ENCODE data around the gene SGIP1. TPM values are rescaled to one million over a fixed set of nuclear protein-coding genes. Genes with fewer than 3 reads are reported as not detected.

SGIP1 gene
- total RNA-seq, 6 experiments from 2014 or later: 0.09 to 1.3 (median 1.1) TPM; not detected in 1

GRCh38 chr1:66599899-66600737 is 66.2 kb downstream of the SGIP1 start:
- ATAC-seq: no peak
- DNase-seq: no peak
- no peaks in the 10 kb centered on the region for H3K4me1 ChIP-seq
- H3K9me3 ChIP-seq: no peaks in the 10 kb centered on the region
- WGBS (ENCODE audit: insufficient coverage, low coverage, low lambda C conversion rate, missing lambda C conversion rate): 62% methylated on average over 14 of the region's 14 CpGs
- intact Hi-C loops (cut with DNase I): no loop called here
- no peaks in the 10 kb centered on the region for H3K36me3 ChIP-seq
- no peak overlapping the region for H3K4me3 ChIP-seq
- TF ChIP-seq POLR2A (IDR thresholded peaks at IDR 0.05): no peak
- TF ChIP-seq, protein P1, sequence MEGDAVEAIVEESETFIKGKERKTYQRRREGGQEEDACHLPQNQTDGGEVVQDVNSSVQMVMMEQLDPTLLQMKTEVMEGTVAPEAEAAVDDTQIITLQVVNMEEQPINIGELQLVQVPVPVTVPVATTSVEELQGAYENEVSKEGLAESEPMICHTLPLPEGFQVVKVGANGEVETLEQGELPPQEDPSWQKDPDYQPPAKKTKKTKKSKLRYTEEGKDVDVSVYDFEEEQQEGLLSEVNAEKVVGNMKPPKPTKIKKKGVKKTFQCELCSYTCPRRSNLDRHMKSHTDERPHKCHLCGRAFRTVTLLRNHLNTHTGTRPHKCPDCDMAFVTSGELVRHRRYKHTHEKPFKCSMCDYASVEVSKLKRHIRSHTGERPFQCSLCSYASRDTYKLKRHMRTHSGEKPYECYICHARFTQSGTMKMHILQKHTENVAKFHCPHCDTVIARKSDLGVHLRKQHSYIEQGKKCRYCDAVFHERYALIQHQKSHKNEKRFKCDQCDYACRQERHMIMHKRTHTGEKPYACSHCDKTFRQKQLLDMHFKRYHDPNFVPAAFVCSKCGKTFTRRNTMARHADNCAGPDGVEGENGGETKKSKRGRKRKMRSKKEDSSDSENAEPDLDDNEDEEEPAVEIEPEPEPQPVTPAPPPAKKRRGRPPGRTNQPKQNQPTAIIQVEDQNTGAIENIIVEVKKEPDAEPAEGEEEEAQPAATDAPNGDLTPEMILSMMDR (IDR thresholded peaks at IDR 0.05): no peak
- no peak overlapping the region for H3K27ac ChIP-seq
- H3K27me3 ChIP-seq: no peaks in the 10 kb centered on the region

GRCh38 chr1:66605419-66605997 is 71.6 kb downstream of the SGIP1 start:
- ATAC-seq (no peak), DNase-seq (no peak)
- Histone ChIP-seq H3K9me3 (no peaks in the 10 kb centered on the region), H3K4me1 (no peaks in the 10 kb centered on the region), H3K27me3 (no peaks in the 10 kb centered on the region), H3K36me3 (no peaks in the 10 kb centered on the region), H3K27ac (no peak overlapping the region), H3K4me3 (no peak overlapping the region)
- TF ChIP-seq, protein P1 (IDR thresholded peaks at IDR 0.05): no peak
- TF ChIP-seq POLR2A (IDR thresholded peaks at IDR 0.05): no peak
- 78% methylated on average over 9 of the region's 10 CpGs for WGBS (ENCODE audit: insufficient coverage, low coverage, low lambda C conversion rate, missing lambda C conversion rate)
- intact Hi-C loops (cut with DNase I): no loop called here

GRCh38 chr1:66606362-66607065 is 72.6 kb downstream of the SGIP1 start:
- ATAC-seq (no peak), DNase-seq (no peak)
- no peak overlapping the region for H3K27ac ChIP-seq
- no peaks in the 10 kb centered on the region for H3K36me3 ChIP-seq
- TF ChIP-seq POLR2A (IDR thresholded peaks at IDR 0.05): no peak
- TF ChIP-seq, protein P1 (IDR thresholded peaks at IDR 0.05): no peak
- no peaks in the 10 kb centered on the region for H3K4me1 ChIP-seq
- WGBS (ENCODE audit: insufficient coverage, low coverage, low lambda C conversion rate, missing lambda C conversion rate): 72% methylated on average over 3 of the region's 3 CpGs
- no peaks in the 10 kb centered on the region for H3K9me3 ChIP-seq
- no peaks in the 10 kb centered on the region for H3K27me3 ChIP-seq
- intact Hi-C loops (cut with DNase I): no loop called here
- H3K4me3 ChIP-seq: no peak overlapping the region

DNA sequence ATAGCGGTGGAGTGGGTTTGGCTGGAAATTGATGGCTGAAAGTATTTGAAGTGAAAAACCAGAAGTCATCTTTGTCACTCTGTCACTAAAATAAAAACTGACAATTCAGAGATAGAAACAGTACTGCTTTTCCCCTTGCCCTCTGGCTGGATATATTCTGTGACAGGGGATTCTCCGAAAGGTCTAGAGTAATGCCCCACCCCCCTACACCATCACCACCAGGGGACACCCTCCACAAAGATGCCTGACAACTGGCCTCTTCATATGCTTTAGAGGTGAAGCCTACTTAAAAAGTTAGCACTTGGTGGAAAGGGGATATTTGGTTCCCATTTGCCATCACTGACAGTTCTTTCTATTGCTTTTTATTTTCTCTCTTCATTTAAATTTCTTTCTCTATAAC is 73.5 kb downstream of the SGIP1 start:
- ATAC-seq: no peak
- TF ChIP-seq, protein P1 (IDR thresholded peaks at IDR 0.05): no peak
- TF ChIP-seq POLR2A (IDR thresholded peaks at IDR 0.05): no peak
- 83% methylated on average over 2 of the region's 2 CpGs for WGBS (ENCODE audit: insufficient coverage, low coverage, low lambda C conversion rate, missing lambda C conversion rate)

More for the DNA sequence above, 73.5 kb downstream of the SGIP1 start:
- H3K27ac ChIP-seq: no peak overlapping the region
- H3K4me1 ChIP-seq: no peaks in the 10 kb centered on the region
- DNase-seq: no peak
- H3K4me3 ChIP-seq: no peak overlapping the region
- H3K9me3 ChIP-seq: no peaks in the 10 kb centered on the region
- intact Hi-C loops (cut with DNase I): no loop called here
- no peaks in the 10 kb centered on the region for H3K36me3 ChIP-seq
- H3K27me3 ChIP-seq: no peaks in the 10 kb centered on the region
